ENCODE results near the gene MYBPHL. TPM values are rescaled to one million over a fixed set of nuclear protein-coding genes. Genes with fewer than 3 reads are reported as not detected.

The MYBPHL gene
- total RNA-seq, 4 donors from 2014 or later, result not detected

DNA sequence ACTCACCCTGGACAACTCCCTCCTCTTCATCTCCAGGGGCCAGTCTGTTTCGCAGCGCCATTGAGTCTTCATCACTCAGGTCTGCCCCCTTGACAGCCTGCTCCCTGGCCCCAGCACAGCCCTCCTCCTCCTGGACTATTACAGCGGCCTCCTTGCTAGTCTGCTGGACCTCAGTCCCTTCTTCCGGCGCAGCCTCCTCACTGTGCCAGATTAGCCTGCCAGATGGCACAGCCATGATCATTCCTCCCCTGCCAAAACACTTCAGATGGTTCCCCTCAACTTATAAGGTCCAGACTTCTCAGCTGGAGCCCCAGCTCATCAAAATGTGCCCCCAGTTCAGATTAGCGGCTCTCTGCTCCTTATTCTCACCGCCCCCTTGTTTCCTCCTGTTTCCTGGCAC is 64.4 kb downstream of the MYBPHL start:
- no peaks in the 10 kb centered on the region for H3K9me3 ChIP-seq
- no peak for TF ChIP-seq POLR2A (IDR thresholded peaks at IDR 0.05)
- TF ChIP-seq, protein P1, sequence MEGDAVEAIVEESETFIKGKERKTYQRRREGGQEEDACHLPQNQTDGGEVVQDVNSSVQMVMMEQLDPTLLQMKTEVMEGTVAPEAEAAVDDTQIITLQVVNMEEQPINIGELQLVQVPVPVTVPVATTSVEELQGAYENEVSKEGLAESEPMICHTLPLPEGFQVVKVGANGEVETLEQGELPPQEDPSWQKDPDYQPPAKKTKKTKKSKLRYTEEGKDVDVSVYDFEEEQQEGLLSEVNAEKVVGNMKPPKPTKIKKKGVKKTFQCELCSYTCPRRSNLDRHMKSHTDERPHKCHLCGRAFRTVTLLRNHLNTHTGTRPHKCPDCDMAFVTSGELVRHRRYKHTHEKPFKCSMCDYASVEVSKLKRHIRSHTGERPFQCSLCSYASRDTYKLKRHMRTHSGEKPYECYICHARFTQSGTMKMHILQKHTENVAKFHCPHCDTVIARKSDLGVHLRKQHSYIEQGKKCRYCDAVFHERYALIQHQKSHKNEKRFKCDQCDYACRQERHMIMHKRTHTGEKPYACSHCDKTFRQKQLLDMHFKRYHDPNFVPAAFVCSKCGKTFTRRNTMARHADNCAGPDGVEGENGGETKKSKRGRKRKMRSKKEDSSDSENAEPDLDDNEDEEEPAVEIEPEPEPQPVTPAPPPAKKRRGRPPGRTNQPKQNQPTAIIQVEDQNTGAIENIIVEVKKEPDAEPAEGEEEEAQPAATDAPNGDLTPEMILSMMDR (IDR thresholded peaks at IDR 0.05), result no peak
- peaks cover 0 to 20% (median 0%) of the 10 kb centered on the region in 3 donors for H3K36me3 ChIP-seq
- no peak overlapping the region for H3K27ac ChIP-seq
- no peak overlapping the region for H3K4me3 ChIP-seq
- H3K4me1 ChIP-seq, result peaks cover 0 to 12% (median 0%) of the 10 kb centered on the region in 4 donors
- no peaks in the 10 kb centered on the region for H3K27me3 ChIP-seq
- peak in 1 of 3 donors; percentile 38 for DNase-seq

Other genes with a start within 250 kb of the MYBPHL start
- gene TAF13, start 231.0 kb downstream of the MYBPHL start, total RNA-seq, result 10 to 100 TPM; 21.2 to 39.6 (median 22.8) TPM
- 10 to 100 TPM; 11.3 to 17.3 (median 13.7) TPM for gene TMEM167B, start 216.2 kb downstream of the MYBPHL start, total RNA-seq
- 100 to 1,000 TPM in 2 of 4 donors, 10 to 100 TPM in 2; 57.8 to 138 (median 98.0) TPM for gene ELAPOR1, start 192.9 kb downstream of the MYBPHL start, total RNA-seq
- gene SARS1, start 93.1 kb downstream of the MYBPHL start, total RNA-seq, result 100 to 1,000 TPM in 2 of 4 donors, 10 to 100 TPM in 2; 83.2 to 158 (median 102) TPM
- 1 to 10 TPM; 2.6 to 6.4 (median 4.6) TPM for gene CELSR2, start 57.5 kb downstream of the MYBPHL start, total RNA-seq
- 1 to 10 TPM; 3.5 to 8.3 (median 4.5) TPM for gene PSRC1, start 23.9 kb downstream of the MYBPHL start, total RNA-seq
- 100 to 1,000 TPM in 2 of 4 donors, 10 to 100 TPM in 2; 24.8 to 124 (median 96.0) TPM for gene SORT1, start 90.9 kb upstream of the MYBPHL start, total RNA-seq
- gene PSMA5, start 119.4 kb upstream of the MYBPHL start, total RNA-seq, result 10 to 100 TPM; 29.7 to 69.3 (median 50.4) TPM
- under 1 TPM in 1 of 4 donors, not detected in 3; 0.67 TPM for gene SYPL2, start 159.5 kb upstream of the MYBPHL start, total RNA-seq
- 10 to 100 TPM in 1 of 4 donors, 1 to 10 TPM in 3; 2.3 to 12.7 (median 7.3) TPM for gene ATXN7L2, start 176.9 kb upstream of the MYBPHL start, total RNA-seq
- 10 to 100 TPM in 3 of 4 donors, 1 to 10 TPM in 1; 1.7 to 24.0 (median 20.9) TPM for gene CYB561D1, start 187.1 kb upstream of the MYBPHL start, total RNA-seq
- 1 to 10 TPM; 2.5 to 7.4 (median 5.0) TPM for gene AMIGO1, start 202.7 kb upstream of the MYBPHL start, total RNA-seq
- under 1 TPM in 1 of 4 donors, not detected in 3; 0.40 TPM for gene GPR61, start 232.9 kb upstream of the MYBPHL start, total RNA-seq
- 1 to 10 TPM; 4.1 to 6.8 (median 5.8) TPM for gene GNAI3, start 241.6 kb upstream of the MYBPHL start, total RNA-seq